ENCODE data around the gene ARFGAP2. TPM values are rescaled to one million over a fixed set of nuclear protein-coding genes. Genes with fewer than 3 reads are reported as not detected.
"Not testable (repeated sequence)": the region's sequence is repeated elsewhere in the genome, so short reads cannot be mapped to it uniquely, and the experiment has no call there.

The ARFGAP2 gene
- polyA plus RNA-seq, 1 of the 3 experiments (the other 2 are of a cell fraction), result 52.5 TPM

GRCh38 chr11:47206577-47206976 lies 29.9 kb upstream of the ARFGAP2 start:
- H3F3A ChIP-seq (replicated peaks; ENCODE audit: insufficient read depth); POLR2A ChIA-PET; H3K9ac ChIP-seq; H3K9me2 ChIP-seq; H4K20me1 ChIP-seq (ENCODE audit: insufficient read depth); H3K27me3 ChIP-seq (ENCODE audit: insufficient read depth); H3K4me2 ChIP-seq; H3K4me3 ChIP-seq (ENCODE audit: low read depth in 2 of 2, low read length in 1 of 2); H3K9me3 ChIP-seq; H3K27ac ChIP-seq (ENCODE audit: low read depth in 2 of 2, low read length in 1 of 2); DNase-seq; H3K4me1 ChIP-seq (ENCODE audit: control insufficient read depth in 1 of 2, insufficient read depth in 2 of 2, low read depth in 1 of 2, low read length in 1 of 2); H2AFZ ChIP-seq (ENCODE audit: low read depth); H3K36me3 ChIP-seq (replicated peaks in 1 of 2; ENCODE audit: control insufficient read depth in 1 of 2, insufficient read depth in 2 of 2, low read length in 1 of 2); H3K79me2 ChIP-seq (ENCODE audit: insufficient read depth): not testable (repeated sequence)
- CTCF ChIA-PET, result interaction anchor here (3.5 kb wide), 1 partner anchor 18 kb away, joined by 13 read pairs; no protein-coding TSS in a partner anchor
- 89% methylated on average over 5 of the region's 5 CpGs for WGBS (ENCODE audit: low lambda C conversion rate)

GRCh38 chr11:47204637-47204989 lies 27.9 kb upstream of the ARFGAP2 start:
- POLR2A ChIA-PET, result no interaction called here
- peak; percentile 51; the same call in 1 of the 2 replicates for TF ChIP-seq JUND (IDR thresholded peaks at IDR 0.05)
- TF ChIP-seq FOSL2 (IDR thresholded peaks at IDR 0.05; ENCODE audit: borderline replicate concordance, low read depth), result peak; percentile 75
- TF ChIP-seq NRF1 (IDR thresholded peaks at IDR 0.05; ENCODE audit: low read depth, low read length), result no peak
- TF ChIP-seq POLR2AphosphoS5 (IDR thresholded peaks at IDR 0.05; ENCODE audit: low read depth, low read length), result no peak
- peak; percentile 61; the same call in 1 of the 2 replicates for TF ChIP-seq NFIC (IDR thresholded peaks at IDR 0.05; ENCODE audit: borderline replicate concordance)
- TF ChIP-seq TCF12 (IDR thresholded peaks at IDR 0.05), result peak; percentile 25
- TF ChIP-seq MAX (IDR thresholded peaks at IDR 0.05; ENCODE audit: low read depth), result peak; percentile 53; the same call in 1 of the 2 replicates
- Histone ChIP-seq H3K27me3 (ENCODE audit: insufficient read depth) (no peaks in the 10 kb centered on the region), H3K9ac (peak overlapping the region; percentile 41; the same call in 1 of the 2 replicates), H3K36me3 (replicated peaks in 1 of 2; ENCODE audit: control insufficient read depth in 1 of 2, insufficient read depth in 2 of 2, low read length in 1 of 2) (no peaks in the 10 kb centered on the region), H3K4me1 (ENCODE audit: control insufficient read depth in 1 of 2, insufficient read depth in 2 of 2, low read depth in 1 of 2, low read length in 1 of 2) (peaks cover 0 to 4% of the 10 kb centered on the region in 2 experiments; a peak in 2 of 4 replicates), H3K9me2 (no peaks in the 10 kb centered on the region), H3K79me2 (ENCODE audit: insufficient read depth) (no peaks in the 10 kb centered on the region), H3K4me3 (ENCODE audit: low read depth in 2 of 2, low read length in 1 of 2) (no peak overlapping the region), H3K27ac (ENCODE audit: low read depth in 2 of 2, low read length in 1 of 2) (peak overlapping the region in 1 of 2 experiments; percentile 79; a peak in 2 of 4 replicates), H3F3A (replicated peaks; ENCODE audit: insufficient read depth) (no peaks in the 10 kb centered on the region), H3K4me2 (peak overlapping the region; percentile 68), H4K20me1 (ENCODE audit: insufficient read depth) (no peaks in the 10 kb centered on the region), H3K9me3 (no peaks in the 10 kb centered on the region), H2AFZ (ENCODE audit: low read depth) (peak overlapping the region; percentile 64; the same call in 1 of the 2 replicates)
- DNase-seq, result no peak
- CTCF ChIA-PET, result interaction anchor here (0.6 to 3.5 kb wide), 4 partner anchors 16 to 112 kb away, joined by 3 to 13 read pairs (median 4); partner anchors contain the start of gene ACP2
- 60% methylated on average over 2 of the region's 2 CpGs for WGBS (ENCODE audit: low lambda C conversion rate)

- Histone ChIP-seq H3K4me1 (ENCODE audit: control insufficient read depth in 1 of 2, insufficient read depth in 2 of 2, low read depth in 1 of 2, low read length in 1 of 2) (peaks cover 0 to 4% of the 10 kb centered on the region in 2 experiments; a peak in 2 of 4 replicates), H3K79me2 (ENCODE audit: insufficient read depth) (no peaks in the 10 kb centered on the region), H3K9me3 (no peaks in the 10 kb centered on the region), H3K27me3 (ENCODE audit: insufficient read depth) (no peaks in the 10 kb centered on the region), H2AFZ (ENCODE audit: low read depth) (no peak overlapping the region), H3F3A (replicated peaks; ENCODE audit: insufficient read depth) (no peaks in the 10 kb centered on the region), H3K9me2 (no peaks in the 10 kb centered on the region), H3K27ac (ENCODE audit: low read depth in 2 of 2, low read length in 1 of 2) (no peak overlapping the region), H3K9ac (no peak overlapping the region), H3K4me2 (no peak overlapping the region), H3K36me3 (replicated peaks in 1 of 2; ENCODE audit: control insufficient read depth in 1 of 2, insufficient read depth in 2 of 2, low read length in 1 of 2) (no peaks in the 10 kb centered on the region), H4K20me1 (ENCODE audit: insufficient read depth) (no peaks in the 10 kb centered on the region), H3K4me3 (ENCODE audit: low read depth in 2 of 2, low read length in 1 of 2) (no peak overlapping the region)
- ChIA-PET POLR2A (no interaction called here), CTCF (interaction anchor here (1.0 to 1.8 kb wide), 3 partner anchors 9 to 56 kb away, joined by 3 to 10 read pairs (median 7); partner anchors contain the start of gene PACSIN3)
- no peak for TF ChIP-seq TEAD4 (IDR thresholded peaks at IDR 0.05; ENCODE audit: borderline replicate concordance, insufficient read depth)
- no peak for TF ChIP-seq RCOR1 (IDR thresholded peaks at IDR 0.05; ENCODE audit: low read length)
- no peak for TF ChIP-seq FOSL2 (IDR thresholded peaks at IDR 0.05; ENCODE audit: borderline replicate concordance, low read depth)
- TF ChIP-seq MXI1 (IDR thresholded peaks at IDR 0.05; ENCODE audit: low read depth, low read length), result no peak
- no peak for TF ChIP-seq USF1 (IDR thresholded peaks at IDR 0.05; ENCODE audit: borderline replicate concordance, low read depth)
- TF ChIP-seq POLR2AphosphoS5 (IDR thresholded peaks at IDR 0.05; ENCODE audit: low read depth, low read length), result no peak
- TF ChIP-seq EZH2phosphoT487 (IDR thresholded peaks at IDR 0.05; ENCODE audit: borderline replicate concordance, low read depth), result no peak
- TF ChIP-seq FOXM1 (IDR thresholded peaks at IDR 0.05; ENCODE audit: low read depth), result no peak
- no peak for TF ChIP-seq TAF1 (IDR thresholded peaks at IDR 0.05; ENCODE audit: borderline replicate concordance, low read depth, low read length)
- no peak for TF ChIP-seq NFIC (IDR thresholded peaks at IDR 0.05; ENCODE audit: borderline replicate concordance)
- TF ChIP-seq YY1 (IDR thresholded peaks at IDR 0.05; ENCODE audit: low read depth), result no peak
- TF ChIP-seq RAD21 (IDR thresholded peaks at IDR 0.05; ENCODE audit: low read length), result no peak
- no peak for TF ChIP-seq RXRA (IDR thresholded peaks at IDR 0.05; ENCODE audit: borderline replicate concordance, low read depth)
- no peak for TF ChIP-seq MAX (IDR thresholded peaks at IDR 0.05; ENCODE audit: low read depth)
- WGBS (ENCODE audit: low lambda C conversion rate), result 98% methylated on average over 5 of the region's 5 CpGs
- DNase-seq, result no peak
Observed at GRCh38 chr11:47202576-47202975, 25.9 kb upstream of the ARFGAP2 start.

All from SK-N-SH (cell line).